Dermis blood vessel endothelial cell (primary cell): ENCODE data around the gene ACSS1. TPM values are rescaled to one million over a fixed set of nuclear protein-coding genes. Genes with fewer than 3 reads are reported as not detected.

Experiments used
- DNase-seq: peaks from one replicate; pipeline ENCODE4 v3.0.0; 2010
- total RNA-seq: library from RNA; depleted of rRNA; stranded (reverse); fragments of >200 nt; gene quantifications from 2 replicates; pipeline ENCODE4 v1.2.3, GENCODE V29; 2014

The ACSS1 gene
- total RNA-seq, 1 donor from 2014 or later = 52.1 TPM

DNA sequence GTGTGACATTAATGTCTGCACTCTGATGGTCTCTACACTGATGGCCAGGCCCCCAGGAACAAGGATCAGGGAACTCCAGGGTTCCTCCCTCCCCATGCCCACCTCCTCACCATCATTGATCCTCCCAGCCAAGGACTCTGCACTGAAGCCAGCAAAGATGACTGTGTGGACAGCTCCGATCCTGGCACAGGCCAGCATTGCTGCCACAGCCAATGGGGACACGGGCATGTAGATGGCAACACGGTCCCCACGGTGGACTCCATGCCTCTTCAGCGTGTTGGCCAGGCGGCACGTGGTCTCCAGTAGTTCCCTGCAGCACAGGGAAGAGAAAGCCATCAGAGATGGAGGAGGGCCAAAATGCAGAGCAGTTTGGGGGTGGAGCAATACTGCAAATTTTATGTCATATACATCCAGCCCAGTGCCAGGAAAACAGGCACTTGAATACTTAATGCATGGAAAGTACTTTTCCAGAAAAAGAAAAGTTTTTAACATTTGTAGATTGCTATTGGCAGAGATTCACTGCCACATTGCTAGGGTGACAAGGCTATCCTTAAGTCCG is 27.2 kb downstream of the ACSS1 start:
- DNase-seq = no peak

DNA sequence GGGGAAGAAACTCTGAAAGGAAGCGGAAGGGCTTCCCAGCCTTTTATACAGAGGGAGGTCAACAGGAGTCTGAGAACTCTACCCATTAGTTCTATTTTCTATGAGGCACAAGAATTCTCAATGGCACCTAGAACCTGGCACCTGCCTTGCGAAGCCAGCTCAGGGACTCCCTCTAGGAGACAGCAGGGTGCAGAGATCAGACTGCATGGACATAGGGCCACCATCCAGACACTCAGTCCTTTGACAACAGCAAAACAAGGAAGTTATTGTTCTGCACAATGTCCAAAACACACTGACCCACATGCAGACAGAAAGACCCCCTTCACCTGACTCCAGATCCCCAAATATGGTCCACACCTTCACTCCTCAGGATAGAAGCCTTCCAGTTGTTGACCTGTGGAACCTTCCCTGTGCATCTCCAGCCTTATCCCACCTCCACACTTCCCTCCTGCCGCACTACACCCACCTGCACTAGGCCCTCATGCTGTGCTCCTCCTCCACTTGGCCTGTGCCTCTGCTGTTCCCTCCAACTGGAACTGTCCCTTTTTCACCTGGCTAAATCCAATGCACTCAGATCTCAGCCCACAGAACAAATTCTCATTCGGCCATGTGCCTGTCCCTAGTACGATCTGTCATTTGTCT is 27.8 kb downstream of the ACSS1 start:
- no peak for DNase-seq

DNA sequence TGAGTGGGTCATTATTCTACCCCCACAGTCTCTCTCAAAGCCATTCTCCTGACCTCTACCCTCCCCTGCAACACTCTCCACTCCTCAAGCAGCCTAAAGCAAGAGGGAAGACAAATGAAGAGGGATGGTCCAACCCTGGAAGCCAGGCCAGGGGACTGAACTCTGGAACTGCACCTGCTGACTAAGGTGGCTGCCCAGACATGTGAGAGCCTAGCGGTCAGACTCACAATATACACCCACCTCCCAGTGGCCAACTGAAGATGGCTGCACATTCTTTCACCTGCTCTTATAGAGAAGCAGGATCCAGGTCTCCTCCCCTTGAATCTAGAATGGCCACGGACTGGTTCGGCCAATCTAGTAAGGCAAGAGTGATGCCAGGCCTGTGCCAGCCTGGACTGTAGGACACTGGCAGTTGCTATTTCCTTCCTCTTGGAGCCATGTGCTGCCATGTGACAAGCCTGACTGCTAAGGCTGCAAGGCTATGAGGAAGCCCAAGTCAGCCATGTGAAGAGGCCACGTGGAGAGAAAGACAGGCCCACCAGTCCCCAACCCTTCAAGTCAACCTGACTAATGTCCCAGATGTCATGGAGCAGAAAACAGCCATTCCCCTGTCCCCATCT is 31.8 kb downstream of the ACSS1 start:
- no peak for DNase-seq

DNA sequence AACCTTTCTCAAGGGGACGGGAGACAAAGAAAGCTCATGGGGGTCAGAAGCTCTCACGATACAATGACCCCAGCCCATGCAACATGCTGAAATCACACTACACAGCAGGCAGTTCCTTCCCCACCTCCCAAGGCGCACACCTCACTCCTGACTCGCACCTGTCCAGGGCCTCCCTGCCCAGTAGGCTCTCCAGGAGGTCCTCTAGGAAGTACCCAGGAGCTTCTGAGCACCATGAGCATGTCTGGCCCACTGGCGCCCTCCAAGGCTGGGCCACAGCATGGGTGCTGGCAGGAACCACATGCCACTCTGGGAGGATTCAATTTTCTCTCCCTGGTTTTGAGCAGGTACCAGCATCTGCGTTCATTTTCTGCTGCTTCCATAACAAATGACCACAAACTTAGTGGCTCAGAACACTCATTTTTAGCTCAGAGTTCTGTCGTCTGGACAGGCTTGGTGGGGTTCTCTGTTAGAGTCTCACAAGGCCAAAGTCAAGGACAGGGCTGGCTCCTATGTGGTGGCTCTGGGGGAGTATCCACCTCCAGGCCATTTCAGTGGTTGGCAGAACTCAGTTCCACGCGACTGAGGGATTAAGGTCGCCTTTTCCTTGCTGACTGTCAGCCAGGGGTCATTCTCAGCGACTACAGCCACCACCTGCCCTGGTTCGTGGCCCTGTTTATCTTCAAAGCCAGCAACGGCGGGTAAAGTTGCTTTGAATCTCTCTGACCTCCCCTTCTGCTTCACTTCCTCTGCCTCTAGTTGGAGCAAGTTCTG is 32.7 kb downstream of the ACSS1 start:
- DNase-seq = no peak

DNA sequence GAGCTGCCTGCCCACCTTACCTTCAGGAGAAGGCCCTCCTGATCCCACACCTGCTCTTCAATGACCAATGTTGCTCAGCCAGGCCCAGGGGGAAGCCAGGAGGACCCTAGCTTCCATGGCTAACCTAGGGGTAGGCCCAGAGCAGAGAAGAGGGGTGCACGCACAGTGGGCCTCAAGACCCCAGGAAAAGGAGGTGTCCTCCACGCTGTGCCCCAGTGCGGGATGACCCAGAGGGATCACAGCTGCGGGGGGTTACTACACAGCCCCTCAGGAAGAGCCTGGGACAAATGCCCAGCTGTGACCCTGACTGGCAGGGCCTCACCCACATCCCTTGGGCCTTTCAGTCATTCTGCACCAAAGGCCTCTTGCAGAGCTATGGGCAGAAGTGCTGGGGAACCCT is 33.8 kb downstream of the ACSS1 start:
- DNase-seq = no peak

DNA sequence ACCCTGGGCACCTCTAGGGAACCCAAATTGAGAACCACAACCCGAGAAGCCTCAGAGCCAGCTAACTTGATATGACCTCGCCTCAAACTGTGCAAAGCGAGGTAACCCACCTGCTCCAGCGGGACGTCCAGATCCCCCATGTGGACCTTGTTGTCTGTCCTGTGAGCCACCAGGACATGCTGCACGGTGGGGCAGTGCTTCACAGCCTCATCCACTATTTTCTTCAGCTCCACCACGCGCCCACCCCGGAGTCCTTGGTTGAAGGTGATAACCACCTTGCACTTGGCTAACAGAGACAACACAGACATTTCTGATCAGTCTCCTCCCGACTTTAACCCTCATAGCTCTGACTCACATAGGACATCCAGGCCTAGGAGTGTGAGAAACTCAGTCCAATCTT is 34.6 kb downstream of the ACSS1 start:
- no peak for DNase-seq

DNA sequence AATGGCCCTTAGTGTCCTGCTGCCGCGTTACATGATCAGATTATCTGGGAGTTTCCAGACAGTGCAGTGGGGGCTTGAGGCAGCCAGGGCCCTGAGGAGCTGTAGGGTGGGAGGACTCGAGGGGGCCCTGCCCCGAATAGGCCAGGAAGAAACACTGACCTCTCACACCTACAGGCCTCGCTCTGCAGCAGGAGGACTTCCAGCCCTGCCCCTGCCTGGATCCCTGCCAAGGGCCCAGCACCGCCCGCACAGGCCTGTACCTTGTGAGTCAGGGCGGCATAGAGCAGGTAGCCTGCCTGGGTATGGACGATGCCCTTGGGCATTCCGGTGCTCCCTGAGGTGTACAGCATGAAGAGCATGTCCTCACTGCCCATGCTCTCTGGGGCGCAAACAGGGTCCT is 35.3 kb downstream of the ACSS1 start:
- no peak for DNase-seq

DNA sequence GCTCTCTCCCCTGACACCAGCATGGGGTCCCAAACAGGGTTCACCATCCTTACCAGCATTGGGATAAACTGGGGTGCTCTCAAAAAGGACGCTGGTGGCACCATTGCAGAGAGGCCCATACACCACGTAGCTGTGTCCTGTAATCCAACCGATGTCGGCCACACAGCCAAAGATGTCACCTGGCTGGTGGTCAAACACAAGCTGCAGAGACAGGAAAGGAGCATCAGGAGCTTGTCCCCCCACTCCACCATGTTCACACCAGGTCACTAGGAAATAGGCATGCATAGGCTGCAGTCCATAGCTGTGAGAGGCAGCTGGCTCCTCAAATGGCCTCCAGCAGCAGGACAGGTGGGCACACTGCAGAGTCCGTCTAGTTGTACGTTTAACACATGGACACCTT is 36.6 kb downstream of the ACSS1 start:
- DNase-seq = no peak

DNA sequence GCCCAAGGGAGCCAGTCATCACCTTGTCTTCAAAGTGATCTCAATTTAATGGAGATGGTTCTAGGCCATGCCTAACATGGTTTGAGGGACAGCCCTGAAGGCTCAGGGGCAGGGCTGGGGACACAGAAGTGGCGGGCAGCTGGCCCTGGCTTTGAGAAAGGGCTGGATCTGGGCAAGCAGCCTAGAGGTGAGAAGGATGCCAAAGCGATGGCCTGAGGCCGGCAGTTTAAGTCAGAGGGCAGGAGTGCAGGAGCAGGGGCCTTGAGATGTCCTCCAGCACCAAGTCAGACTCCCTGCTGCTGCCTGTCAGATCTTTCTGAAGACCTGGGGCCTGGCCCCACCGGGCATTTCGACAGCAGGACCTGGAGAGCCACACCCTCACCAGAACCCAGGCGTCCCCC is 37.0 kb downstream of the ACSS1 start:
- no peak for DNase-seq

DNA sequence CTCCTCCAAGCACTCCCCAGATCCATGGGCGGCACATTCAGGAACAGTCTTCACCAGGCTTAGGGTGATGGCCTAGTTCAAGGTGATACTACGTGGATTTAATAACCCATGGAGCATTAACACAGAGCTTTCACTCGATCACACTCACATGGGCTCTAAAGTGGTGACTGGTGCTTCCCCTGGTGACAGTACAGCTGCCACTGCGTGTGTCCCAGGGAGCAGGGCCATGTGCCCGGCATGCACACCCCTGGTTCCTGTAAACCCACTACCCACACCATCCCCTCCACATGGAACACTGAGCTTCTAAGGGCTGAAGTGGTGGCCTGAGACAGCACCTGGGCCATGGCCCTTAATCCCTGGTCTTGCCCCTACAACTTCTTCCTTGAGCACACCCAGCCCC is 37.6 kb downstream of the ACSS1 start:
- DNase-seq = no peak

DNA sequence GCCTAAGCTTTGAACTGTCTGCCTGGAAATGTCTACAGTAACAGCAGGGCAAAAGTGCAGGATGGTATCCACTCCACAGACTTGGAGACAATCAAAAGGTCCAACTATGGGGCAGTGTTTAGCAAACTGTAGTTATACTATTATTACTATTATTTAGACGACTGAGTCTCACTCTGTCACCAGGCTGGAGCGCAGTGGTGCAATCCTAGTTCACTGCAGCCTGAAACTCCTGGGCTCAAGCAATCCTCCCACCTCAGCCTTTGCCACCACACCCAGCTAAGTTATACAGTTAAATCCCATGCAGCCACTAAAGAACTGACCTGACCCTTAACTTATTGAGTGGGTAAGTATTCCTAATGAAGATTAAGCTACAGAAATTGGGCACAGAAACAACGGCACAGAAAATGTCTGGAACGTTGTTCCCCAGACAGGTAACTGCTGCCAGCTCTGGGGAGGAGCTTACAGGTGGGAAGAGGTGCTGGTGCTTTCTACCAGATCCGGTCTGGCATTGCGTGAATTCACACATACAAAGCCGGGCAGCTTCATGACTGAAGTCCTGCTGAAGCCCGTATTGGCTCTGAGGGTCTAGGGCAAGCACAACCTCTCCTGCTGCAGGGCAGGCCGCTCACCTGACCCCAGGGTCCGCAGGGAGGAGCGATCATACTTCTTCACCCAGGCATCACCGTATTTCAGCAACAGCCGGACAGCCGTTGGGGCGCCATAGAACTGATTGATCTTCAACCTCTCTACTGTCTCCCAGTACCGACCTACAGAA is 38.4 kb downstream of the ACSS1 start:
- DNase-seq = no peak

DNA sequence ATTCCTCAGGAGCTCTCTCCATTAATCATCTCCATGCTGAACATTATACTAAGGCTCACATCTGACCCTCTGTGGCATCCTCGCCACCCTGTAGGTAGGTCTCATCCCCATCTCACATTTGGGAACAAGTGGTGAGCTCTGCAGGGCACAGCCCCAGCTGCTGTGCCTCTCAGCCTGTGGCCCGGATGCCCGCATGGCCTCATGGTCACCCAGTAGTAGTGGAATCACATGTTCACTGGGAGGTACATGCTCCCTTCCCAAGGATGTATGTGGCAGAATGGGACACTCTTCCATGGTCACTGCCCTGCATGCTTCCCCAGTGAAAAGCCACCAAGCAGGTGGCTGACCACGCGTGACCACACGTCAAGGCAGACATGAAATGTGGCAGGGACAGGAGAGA is 39.1 kb downstream of the ACSS1 start:
- DNase-seq = no peak

DNA sequence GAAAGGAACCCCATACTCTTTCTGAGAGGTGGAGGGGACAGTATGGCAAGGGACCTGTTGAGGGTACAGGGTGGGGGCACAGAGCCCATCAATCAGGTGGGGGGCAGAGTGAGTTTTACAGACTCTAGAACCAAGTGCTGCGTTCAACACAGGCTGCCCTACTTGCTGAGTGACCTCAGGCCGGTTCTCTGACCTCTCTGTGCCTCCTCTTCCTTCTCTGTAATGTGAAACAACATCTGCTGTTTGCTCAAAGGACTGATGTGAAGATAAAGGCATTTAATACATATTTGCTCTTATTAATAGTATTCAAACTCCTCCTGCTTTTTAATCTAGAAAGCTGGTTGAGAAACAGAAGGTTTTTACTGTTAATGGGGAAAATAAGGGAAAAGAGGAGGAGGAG is 39.5 kb downstream of the ACSS1 start:
- DNase-seq = no peak

DNA sequence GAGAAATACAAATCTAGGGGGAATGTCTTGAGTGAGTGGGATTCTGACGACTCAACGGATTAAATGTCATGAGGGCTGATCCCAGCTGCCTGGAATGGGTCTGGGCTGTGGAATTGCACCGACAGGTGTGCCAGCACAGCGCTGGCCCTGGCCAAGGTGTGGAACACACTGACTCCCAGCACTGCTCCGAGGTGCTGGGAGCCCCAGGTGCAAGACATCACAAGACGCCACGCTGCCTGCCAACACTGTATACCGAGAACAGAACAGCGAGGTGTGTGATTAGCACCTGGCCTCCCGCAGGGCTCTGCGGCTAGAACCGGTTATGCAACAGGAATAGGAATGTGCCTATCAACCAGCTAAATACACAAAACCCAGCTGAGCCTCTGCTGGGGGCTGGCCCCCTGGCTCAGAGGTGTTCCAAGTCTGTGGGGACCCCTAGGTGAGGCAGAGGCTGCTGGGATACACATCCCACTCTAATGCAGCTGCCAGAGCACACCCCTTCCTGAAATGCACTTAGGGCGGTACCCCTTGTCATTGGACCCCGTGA is 40.6 kb downstream of the ACSS1 start:
- DNase-seq = no peak

DNA sequence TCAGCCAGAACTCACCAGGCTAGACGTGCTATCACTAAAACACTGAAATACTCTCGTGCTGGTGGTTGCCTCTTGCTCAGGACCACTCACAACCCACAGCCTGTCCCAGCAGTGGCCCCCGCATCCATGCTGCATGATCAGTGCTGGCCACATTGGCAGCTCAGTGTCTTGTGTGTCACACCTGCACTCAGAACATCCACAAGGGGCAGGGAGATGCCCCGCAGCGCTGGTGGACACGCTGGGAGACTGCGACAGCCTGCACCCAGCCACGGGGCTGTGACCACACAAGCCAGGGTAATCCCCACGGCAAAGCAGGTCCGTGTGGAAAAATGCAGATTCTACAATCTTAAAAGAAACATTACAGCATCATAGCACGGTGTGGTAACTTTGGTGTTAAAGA is 41.5 kb downstream of the ACSS1 start:
- DNase-seq = no peak

DNA sequence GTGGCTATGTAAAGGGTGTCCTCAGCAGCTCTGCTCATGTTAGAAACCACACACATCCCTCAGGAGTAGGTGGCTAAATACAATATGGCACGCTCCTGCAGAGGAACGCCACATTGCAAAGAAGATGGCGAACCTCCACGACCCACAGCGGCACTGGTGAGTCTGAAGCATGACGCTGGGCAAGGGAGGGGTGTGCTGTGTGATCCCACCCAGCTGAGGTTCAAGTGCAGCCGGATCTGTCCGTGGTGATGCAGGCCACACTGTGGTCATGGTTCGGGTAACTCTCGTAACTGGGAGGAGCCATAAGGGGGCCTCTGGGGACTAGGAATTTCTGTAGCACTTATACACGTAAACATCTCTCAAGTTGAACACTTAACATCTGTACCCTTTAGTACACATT is 42.0 kb downstream of the ACSS1 start:
- no peak for DNase-seq

DNA sequence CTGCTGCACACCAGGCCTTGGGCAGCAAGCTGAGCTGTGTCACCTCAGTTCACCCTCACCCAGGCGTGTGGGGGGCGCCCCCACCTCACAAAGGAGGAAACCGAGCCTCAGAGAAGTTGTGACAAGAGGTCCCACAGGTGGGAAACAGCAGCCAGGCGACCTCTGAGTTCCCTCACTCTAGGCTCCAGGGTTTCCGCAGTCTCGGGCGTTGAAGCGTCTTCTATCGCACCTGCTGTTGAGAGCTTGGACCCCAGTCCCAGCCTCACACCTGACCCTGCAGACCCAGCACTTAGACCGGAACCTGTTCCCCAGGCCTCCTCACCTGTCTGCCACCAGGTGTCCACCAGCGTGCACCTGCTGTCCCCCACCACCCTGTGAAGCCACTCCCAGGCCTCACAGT is 43.1 kb downstream of the ACSS1 start:
- DNase-seq = no peak

DNA sequence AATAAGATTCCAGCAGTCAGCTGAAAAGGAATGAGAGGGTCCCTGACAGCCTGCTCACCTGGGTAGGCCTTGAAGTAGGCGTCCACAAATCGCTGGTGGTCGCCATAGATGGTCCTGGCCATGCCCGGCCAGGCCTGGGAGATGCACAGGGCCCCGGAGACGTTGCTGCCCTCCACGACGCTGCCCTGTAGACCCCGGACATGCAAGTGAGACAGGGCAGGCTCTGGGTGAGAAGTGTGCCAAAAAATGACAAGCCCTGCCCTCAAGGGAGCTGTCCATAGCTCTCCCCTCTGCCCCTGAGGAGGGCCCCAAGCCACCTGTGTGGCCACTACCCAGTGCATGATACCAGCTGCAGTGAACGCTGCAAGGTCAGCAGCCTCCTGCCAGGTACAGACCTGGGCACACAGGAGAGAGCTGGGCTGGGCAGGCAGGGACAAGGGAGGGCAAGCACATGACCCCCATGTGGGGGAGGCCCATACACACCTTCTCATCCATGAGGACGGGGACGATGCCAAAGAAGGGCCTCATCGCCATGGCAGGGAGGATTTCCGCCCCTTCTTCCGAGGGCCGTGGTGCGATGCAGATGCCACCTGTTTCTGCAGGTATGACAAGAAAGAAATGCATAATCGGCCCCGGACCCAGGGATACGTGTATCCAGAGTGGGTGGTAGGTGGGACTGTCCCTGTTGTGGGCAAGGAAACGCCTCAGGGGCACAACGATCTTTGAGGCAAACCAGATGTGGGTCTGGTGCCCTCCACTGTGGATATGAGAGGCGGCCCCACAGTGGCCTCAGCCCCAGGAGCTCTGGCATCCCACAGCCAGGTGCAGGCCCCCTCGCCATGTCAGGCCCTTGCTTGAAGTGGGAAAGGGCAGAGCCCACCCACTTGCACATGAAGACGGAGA is 44.2 kb downstream of the ACSS1 start:
- DNase-seq = no peak

DNA sequence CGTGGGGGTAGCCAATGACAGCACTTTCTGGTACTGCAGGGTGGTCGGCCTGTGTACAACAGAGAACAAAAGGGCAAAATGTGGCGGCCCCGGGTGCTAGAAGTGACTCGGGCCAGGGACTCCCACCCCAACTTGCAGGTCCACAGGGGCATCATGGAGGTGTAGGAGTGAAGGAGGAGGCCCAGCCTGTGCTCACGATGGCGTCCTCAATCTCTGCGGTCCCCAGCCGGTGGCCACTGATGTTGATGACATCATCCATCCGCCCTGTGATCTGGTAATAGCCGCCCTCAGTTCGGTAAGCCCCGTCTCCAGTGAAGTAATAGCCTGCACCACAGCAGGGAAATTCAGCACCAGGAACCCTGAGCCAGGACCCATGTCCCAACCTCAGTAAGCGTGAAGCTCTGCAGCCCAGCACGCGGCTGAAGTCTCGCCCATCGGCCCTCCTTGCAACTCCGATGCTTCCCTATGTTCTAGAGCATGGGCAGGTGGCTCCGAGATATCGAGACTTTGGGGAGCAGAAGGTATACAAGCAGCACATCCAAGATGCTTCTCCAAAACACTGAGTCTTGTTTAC is 45.2 kb downstream of the ACSS1 start:
- DNase-seq = no peak

DNA sequence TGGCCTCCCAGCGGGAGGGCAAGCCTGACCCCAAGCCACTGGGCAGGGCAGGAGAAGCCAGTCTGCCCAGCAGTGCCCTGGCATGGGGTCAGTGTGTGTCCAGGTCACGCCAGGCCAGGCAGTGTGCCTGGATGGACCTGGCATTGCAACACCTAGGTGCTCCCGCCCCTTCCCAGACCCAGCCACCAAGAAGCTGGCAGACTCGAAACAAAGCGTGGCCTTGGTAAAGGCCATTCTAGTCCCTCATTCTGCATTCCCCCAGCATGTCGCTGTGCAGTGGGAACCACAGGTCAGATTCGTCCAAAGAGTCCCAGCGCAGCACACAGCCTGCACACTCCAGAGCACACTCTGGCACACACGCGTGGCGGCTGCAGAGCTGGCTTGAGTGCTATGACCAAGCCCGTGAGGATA is 46.1 kb downstream of the ACSS1 start:
- DNase-seq = no peak

DNA sequence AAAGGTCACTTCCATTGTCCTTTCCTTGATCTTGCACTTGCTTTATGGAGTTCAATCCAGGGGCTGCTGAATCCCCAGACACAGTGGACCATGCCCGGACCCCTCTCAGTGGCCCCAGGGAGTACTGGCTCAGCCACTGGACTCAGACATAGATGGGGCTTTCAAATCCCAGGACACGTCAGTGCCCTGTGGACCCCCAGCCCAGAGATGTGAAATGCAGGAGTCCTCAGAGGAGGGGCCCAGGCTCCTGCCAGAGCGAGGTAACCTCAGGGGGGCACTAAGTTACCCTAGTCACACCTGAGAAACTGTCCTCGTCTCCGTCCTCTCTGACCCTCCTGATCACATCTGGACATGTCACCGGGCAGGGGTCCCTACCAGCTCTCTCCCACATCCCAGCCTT is 46.7 kb downstream of the ACSS1 start:
- no peak for DNase-seq
